NCI-H510A (cell line): ENCODE results near the gene ENPP7.

Experiments used
- DNase-seq: peaks from one replicate; lab custom pipeline; 2025; lab: John Stamatoyannopoulos, UW

The ENPP7 gene

DNA sequence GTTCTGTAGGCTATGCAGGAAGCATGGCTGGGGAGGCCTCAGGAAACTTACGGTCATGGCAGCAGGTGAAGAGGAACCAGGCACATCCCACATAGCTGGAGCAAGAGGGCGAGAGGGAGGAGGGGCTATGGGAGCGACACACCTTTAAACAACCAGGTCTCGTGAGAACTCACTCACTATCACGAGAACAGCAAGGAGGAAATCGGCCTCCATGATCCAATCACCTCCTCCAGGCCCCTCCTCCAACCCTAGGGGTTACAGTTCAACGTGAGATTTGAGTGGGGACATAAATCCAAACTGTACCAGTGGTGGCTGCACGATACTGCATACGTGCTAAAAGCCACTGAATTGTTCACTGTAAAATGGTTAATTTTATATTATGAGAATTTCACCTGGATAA, 26.1 kb upstream of the ENPP7 start:
- DNase-seq, result no peak

GRCh38 chr17:79705674-79706073, 25.1 kb upstream of the ENPP7 start:
- DNase-seq, result no peak

DNA sequence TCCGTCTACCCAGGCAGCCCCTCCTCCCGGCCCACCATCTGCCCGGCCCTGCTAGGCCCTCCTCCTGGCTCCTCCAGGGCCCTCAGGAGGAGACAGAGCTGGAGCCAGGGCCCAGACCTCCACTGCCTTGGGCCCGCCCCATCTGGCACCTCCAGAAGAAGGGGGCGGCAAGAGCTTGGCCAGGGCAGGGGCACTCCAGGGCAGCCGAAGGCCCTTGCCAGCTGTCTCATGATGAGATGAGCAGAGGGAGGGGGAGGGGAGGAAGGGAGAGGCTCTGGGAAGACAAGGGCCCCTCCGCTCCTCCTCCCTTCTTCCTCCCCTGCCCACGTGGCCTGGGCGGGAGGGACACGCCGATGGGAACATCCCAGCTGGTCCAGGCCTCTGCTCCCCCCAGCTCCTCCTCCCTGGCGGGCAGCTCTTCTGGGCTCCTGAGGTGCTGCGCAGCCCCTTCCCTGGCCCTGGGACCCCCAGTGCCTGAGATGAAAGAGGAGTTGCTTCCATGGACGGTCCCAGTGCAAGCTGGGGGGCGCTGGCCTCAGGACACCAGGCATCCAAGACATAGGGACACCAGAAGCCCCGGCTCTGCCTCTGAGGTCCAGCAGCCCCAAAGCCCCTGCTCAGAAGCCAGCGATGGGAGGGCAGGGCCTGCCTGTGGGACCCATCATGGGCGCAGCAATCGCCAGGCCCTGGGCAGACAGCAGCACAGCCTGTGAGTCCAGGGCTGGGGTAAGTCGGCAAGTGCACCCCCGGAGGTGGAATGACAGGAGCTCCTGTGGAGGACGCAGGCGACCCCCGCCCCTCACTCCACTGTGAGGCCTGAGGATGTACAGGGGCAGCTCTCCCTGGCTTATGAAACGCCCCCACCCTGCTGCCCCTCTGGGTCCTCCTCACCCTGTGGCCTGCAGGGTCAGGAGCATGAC, 23.6 kb upstream of the ENPP7 start:
- DNase-seq, result no peak

DNA sequence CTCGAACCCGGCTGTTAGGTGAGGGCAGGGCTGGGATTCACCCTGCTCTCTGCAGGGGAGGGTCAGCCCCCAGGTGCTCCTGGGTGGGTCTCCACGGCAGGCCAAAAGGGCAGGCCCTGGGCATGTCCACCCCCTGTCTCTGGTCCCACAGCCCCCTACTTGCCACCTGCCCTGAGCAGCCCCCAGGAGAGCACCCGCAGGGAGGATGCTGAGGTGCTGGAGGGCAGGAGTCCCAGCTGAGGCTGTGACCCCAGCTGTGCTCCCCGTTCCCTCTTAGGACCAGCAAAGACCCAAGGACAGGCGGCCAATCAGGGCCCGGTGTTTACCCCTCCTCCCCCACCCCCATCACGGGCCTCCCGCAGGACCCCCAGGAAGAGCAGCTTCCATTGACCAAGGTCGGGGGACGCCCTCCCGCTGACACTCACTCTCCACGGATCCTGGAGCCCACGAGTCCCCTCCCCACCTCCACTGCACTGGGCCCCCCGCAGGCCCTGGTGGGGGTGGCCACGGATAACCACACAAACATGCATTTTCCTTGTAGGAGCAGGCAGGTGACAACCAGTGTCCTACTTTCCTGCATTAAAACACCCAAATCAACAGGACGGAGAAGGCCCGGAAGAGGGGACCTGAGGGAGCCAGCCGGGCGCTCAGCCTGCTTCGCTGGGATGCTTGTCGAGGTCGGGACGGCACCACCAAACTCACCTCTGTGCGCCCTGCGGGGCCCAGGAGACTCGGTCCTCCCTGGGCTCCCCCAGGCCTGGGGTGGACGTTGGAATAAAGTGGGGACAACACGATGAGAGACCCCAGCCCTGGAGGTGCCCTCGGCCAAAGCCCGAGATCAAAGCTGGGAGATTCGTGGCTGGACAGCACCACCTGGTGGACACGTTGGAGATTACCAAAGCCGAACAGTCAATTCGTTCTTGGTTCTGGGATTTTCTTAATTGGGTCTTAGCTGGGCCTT, 22.5 kb upstream of the ENPP7 start:
- DNase-seq, result no peak

DNA sequence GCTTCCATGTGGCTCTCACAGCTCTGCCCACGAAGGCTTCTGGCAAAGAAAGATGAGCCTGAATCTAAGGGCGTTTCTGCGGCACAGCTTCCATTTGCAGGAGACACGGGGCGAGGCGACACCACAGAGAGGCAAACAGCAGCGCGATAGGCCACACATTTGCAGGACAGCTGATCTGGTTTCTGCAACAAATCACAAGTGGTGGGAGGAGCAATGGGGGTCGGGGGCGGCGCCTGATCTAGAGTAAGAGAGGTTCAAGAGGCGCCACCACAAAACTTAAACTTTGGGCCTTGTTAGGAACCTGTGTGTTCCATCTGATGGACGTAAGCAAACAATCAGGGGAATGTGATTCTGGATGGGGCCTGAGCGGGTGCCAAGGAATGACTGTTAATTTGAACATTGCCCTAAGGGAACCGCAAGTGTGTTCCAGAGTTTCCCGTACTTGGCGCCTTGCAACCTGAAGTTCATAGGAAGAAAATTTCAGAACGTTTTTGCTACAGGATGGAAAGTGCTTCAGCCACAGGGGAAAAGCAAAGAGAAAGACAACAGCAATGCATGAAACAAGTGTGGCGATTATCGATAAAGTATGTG, 18.9 kb upstream of the ENPP7 start:
- DNase-seq, result no peak

GRCh38 chr17:79713391-79713790, 17.4 kb upstream of the ENPP7 start:
- DNase-seq, result no peak

DNA sequence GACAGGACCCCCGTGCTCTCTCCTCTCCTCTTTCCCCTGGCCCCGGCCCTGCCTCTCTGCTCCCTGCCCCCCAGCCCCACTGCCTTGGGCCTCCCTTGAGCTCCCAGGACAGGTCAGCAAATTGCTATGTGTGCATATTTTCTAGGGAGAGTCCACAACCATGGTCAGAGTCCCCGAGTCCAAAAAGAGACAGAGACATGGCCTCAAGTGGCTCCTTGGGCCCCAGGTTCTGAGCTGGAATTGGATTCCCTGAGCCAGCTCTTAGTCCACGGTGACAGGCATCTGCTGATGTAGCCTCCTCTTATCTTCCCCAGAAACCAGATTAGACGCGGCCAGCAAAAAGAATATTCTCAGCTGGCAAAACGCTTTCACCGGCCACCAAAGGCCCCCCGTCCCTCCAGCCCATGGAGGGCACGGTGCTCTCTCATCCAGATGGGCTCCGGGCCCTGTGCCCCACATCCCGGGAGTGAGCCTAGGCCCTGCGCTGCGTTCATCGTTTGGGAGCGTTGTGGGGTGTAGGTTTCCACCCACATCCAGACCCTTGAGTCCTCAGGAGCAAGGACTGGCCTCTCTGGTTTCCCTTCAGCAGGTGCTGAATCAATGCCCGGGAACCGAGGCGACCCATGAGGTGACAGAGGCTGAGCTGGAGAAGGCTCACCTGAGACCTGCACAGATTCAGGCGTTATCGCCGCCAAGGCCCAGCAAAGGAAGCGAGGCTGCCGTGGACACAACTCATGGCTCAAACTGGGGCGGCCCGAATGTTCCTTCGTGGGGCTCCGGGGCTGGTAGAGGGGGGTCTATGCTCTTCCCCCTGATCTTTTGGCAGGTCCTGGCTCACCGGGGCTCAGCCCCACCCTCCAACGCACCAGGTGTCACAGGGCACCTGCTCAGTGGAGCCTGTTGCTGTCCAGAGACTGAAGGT, 16.3 kb upstream of the ENPP7 start:
- no peak for DNase-seq

GRCh38 chr17:79715098-79715942, 15.4 kb upstream of the ENPP7 start:
- DNase-seq, result no peak

DNA sequence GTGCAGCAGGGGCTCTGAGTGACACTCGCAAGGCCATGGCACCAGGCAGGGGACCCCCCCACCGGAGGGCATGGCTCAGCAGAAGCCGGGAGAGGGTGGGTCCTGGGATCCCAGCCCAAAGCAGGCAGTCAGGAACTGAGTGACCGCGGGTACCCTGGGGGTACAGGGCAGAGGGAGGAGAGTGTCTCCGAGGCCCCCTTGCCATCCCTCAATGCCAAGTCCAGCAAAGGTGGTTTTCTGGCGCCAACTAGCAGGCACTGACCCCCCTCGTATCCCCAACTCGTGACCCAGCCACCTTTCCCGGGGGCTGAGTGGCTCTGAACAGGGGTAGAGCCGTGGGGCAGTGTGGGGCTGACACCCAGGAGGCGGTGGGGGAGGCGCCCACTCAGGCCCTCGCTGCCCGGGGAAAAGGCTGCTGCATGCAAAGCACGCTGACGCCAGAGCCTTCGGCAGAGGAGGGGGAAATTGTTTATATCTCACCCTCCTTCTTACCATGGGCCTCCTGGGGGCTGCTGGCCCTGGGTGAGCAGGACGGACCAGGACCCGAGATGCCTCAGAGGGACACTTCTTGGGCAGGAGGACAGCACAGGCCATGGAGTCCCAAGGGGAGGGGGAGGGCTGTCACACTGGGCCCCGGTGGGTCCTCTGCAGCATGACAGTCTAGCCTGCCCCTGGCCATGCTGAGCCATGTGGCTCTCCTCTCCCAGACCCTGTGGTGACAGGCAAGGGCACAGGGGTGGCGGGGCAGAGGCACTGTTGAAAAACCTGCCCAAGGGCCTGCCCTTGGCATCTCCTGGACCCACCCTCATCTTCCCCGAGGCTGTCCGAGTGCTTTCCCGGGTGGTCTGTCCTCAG, 14.6 kb upstream of the ENPP7 start:
- no peak for DNase-seq

GRCh38 chr17:79720705-79721292, 9.9 kb upstream of the ENPP7 start:
- DNase-seq, result no peak

- no peak for DNase-seq
These were observed 8.6 kb upstream of the ENPP7 start for GRCh38 chr17:79721993-79722671.

- DNase-seq, result no peak
These were observed 8.0 kb upstream of the ENPP7 start for GRCh38 chr17:79722787-79723186.

DNA sequence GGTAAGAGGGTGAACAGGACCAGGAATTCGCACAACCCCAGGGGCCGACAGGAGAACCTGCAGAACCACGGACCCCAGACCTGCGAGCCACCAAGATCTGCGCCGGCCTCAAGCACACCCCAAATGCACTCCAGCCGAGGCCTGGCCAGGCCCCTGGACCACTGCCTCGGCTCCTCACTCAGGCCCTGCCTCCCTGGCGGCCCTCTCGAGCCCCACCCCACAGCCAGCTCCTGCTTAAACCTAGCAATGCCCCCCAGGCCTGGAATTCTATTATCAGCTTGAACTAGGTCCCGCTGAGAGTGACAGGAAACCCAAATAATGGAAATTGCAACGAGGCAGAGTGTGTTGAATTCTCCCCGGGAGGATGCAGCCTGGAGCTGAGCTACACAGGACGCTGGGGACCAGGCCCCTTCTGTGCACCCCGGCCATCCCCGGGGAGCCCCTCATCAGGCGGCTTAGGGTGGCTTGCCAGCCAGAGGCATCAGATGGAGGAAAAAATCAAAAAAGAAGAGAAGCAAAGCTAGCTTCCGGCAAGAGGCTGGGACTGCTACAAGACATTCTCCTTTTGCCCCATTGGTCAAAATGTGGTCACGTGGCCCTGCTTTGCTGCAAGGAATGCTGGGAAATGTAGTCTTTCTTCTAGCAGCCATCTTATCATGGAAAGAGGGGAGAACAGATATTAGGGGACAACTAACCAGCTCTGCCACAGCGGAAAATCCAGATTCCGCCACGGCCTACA, 2.4 kb upstream of the ENPP7 start:
- no peak for DNase-seq

DNA sequence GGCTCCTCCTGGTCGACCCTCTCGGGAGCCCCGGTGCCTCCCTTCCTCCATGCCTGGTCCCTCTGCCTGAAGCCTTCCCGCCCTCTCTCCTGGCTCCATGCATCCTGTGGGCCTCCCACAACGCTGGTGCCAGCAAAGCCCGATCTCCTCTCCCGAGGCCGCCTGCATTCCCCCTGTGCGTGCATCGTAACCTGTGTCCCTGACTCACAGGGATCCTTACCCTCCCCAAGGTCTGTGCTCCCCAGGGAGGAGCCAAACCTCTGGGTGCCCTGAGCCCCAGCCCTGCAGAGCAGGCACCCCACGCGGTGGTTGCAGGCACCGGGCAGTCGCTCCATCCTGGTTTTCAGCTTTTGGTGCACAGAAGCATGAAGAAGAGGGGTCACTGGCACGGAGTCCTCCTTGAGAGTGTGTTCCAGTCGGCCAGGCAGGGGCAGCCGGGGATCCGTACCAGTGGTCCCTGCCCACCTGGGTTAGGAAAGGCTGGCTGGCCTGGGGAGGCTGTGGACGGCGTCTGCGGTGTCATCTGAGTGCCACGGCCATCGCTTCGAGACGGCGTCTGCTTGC, 1.8 kb upstream of the ENPP7 start:
- DNase-seq, result no peak

DNA sequence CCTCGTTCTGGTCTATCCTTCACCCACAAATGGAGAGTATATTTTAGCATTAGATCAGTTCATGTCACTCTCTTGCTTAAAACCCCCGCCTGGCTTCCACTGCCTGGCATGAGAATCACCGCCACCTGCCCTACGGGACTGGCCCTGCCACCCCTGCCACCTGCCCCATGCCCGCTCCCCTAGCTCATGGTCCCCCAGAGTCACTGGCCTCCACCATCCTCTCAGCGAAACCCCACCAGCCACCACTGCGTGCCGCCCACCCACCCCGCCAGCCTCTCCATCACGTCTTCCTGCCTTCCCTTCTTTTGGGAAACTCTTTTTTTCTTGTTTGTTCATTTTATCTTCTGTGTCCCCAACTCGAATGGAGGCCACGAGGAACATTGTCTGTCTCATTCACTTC, 982 bp upstream of the ENPP7 start:
- no peak for DNase-seq

GRCh38 chr17:79730437-79730768, 340 bp upstream of the ENPP7 start:
- DNase-seq, result no peak

GRCh38 chr17:79732254-79732653, 1.5 kb downstream of the ENPP7 start:
- DNase-seq, result no peak
